Mesenchymal stem cell (in vitro differentiated cells and primary cell): ENCODE data around the gene HDAC4.

ENCODE experiments used
- DNase-seq: peaks from one replicate; pipeline ENCODE4 v3.0.0-alpha.2; 2013
- H2AFZ ChIP-seq: one replicate; pipeline ENCODE4 v1.6.1; 2013; ENCODE audit warnings: low read depth, mild to moderate bottlenecking, control low read depth, inconsistent platforms, low read length, moderate library complexity
- H2AK5ac ChIP-seq: 2 replicates; pipeline ENCODE4 v1.6.1; 2013; ENCODE audit warnings: low read length, moderate library complexity, mild to moderate bottlenecking, inconsistent platforms; ENCODE audit not compliant: severe bottlenecking
- H2BK120ac ChIP-seq: one replicate; pipeline ENCODE4 v1.6.1; 2013; ENCODE audit warnings: low read depth, mild to moderate bottlenecking, inconsistent platforms, low read length, moderate library complexity
- H2BK12ac ChIP-seq, 2 experiments: one replicate each; pipeline ENCODE4 v1.6.1; 2013; ENCODE audit warnings: inconsistent platforms in 2 of 2, low read length in 2 of 2, mild to moderate bottlenecking in 2 of 2, moderate library complexity in 2 of 2, control low read depth in 1 of 2
- H2BK15ac ChIP-seq: one replicate; pipeline ENCODE4 v1.6.1; 2013; ENCODE audit warnings: mild to moderate bottlenecking, low read depth, inconsistent platforms; ENCODE audit not compliant: poor library complexity, severe bottlenecking
- H2BK5ac ChIP-seq: 2 replicates; pipeline ENCODE4 v1.6.1; 2013; ENCODE audit warnings: low read depth, mild to moderate bottlenecking, low read length, control low read depth, inconsistent platforms; ENCODE audit not compliant: poor library complexity, severe bottlenecking
- H3K14ac ChIP-seq, 2 experiments: one replicate each; pipeline ENCODE4 v1.6.1; 2013; ENCODE audit warnings: inconsistent platforms in 2 of 2, low read length in 2 of 2, control low read depth in 1 of 2, mild to moderate bottlenecking in 1 of 2, moderate library complexity in 1 of 2
- H3K18ac ChIP-seq, 2 experiments: one replicate each; pipeline ENCODE4 v1.6.1; 2013; ENCODE audit warnings: inconsistent platforms in 2 of 2, low read length in 2 of 2, control low read depth in 1 of 2, low read depth in 1 of 2, mild to moderate bottlenecking in 1 of 2
- H3K23ac ChIP-seq, 2 experiments: one replicate each; pipeline ENCODE4 v1.6.1; 2013; ENCODE audit warnings: inconsistent platforms in 2 of 2, low read length in 2 of 2, mild to moderate bottlenecking in 2 of 2, moderate library complexity in 2 of 2, control low read depth in 1 of 2
- H3K27ac ChIP-seq: 2 replicates; pipeline ENCODE4 v1.5.1; 2013; ENCODE audit warnings: mild to moderate bottlenecking, moderate library complexity, low read length, control low read depth, inconsistent platforms; ENCODE audit not compliant: poor library complexity, severe bottlenecking
- H3K27me3 ChIP-seq, 2 experiments: 2 replicates each; pipeline versions ENCODE4 v1.6.1 to v1.7.0; 2013; ENCODE audit warnings: low read length in 2 of 2, mild to moderate bottlenecking in 2 of 2, moderate library complexity in 2 of 2, control low read depth in 1 of 2, inconsistent platforms in 1 of 2; ENCODE audit not compliant: control insufficient read depth in 1 of 2, insufficient read depth in 1 of 2
- H3K36me3 ChIP-seq, 2 experiments: 2 replicates each; pipeline versions ENCODE4 v1.6.1 to v1.7.0; 2013; ENCODE audit warnings: low read length in 2 of 2, control low read depth in 1 of 2, inconsistent platforms in 1 of 2, low read depth in 1 of 2, mild to moderate bottlenecking in 1 of 2; ENCODE audit not compliant: insufficient read depth in 2 of 2, control insufficient read depth in 1 of 2
- H3K4ac ChIP-seq, 2 experiments: one replicate each; pipeline ENCODE4 v1.6.1; 2013; ENCODE audit warnings: inconsistent platforms in 2 of 2, low read length in 2 of 2, mild to moderate bottlenecking in 2 of 2, moderate library complexity in 2 of 2, control low read depth in 1 of 2, low read depth in 1 of 2
- H3K4me1 ChIP-seq: 2 replicates; pipeline ENCODE4 v1.6.1; 2013; ENCODE audit warnings: low read depth, low read length, control low read depth; ENCODE audit not compliant: control insufficient read depth, insufficient read depth
- H3K4me2 ChIP-seq: 2 replicates; pipeline ENCODE4 v1.6.1; 2013; ENCODE audit warnings: low read length, mild to moderate bottlenecking, inconsistent platforms; ENCODE audit not compliant: poor library complexity, severe bottlenecking
- H3K4me3 ChIP-seq, 2 experiments: 2 replicates each; pipeline versions ENCODE4 v1.5.1 to v1.7.0; 2013; ENCODE audit warnings: low read length in 2 of 2, mild to moderate bottlenecking in 2 of 2, control low read depth in 1 of 2, low read depth in 1 of 2; ENCODE audit not compliant: insufficient read depth in 1 of 2
- H3K79me1 ChIP-seq: replicated peaks from 2 replicates; pipeline ENCODE4 v1.6.1; 2013; ENCODE audit warnings: mild to moderate bottlenecking, control low read depth, low read length, inconsistent platforms; ENCODE audit not compliant: poor library complexity, severe bottlenecking
- H3K9ac ChIP-seq: 2 replicates; pipeline ENCODE4 v1.7.0; 2013; ENCODE audit warnings: mild to moderate bottlenecking, low read length, moderate library complexity
- H3K9me3 ChIP-seq: 2 replicates; pipeline ENCODE4 v1.7.0; 2013; ENCODE audit warnings: mild to moderate bottlenecking, low read length; ENCODE audit not compliant: control insufficient read depth
- H4K8ac ChIP-seq: one replicate; pipeline ENCODE4 v1.6.1; 2013; ENCODE audit warnings: inconsistent platforms, mild to moderate bottlenecking, low read length, moderate library complexity
- H4K91ac ChIP-seq: one replicate; pipeline ENCODE4 v1.6.1; 2013; ENCODE audit warnings: mild to moderate bottlenecking, low read length, inconsistent platforms
- WGBS: methylation state at CpG from one replicate; pipeline ENCODE4 v1.1.7; 2013; ENCODE audit warnings: mixed read lengths; 5-methylcytosine and 5-hydroxymethylcytosine counted together

HDAC4 gene

DNA sequence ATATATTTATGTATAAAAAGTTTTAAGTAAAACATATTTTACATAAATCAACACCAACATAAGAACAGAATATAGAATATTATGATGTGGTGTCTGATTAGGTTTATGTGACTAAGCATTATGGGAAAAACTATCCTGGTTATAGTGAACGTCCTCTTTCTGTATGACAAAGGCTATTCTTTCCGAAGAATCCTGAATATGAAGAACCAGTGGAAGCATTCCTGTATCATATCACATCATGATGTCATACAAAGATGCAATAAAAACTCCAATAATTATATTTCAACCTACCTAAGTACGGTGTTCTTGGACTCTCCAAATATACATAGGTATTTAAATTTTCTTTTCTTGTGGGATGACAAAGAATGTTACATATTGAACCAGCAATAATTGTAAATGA lies 37.5 kb upstream of the HDAC4 start:
- Histone ChIP-seq H3K18ac (no peak overlapping the region), H2BK12ac (no peak overlapping the region), H2BK5ac (no peak overlapping the region), H3K23ac (no peak overlapping the region), H3K27ac (no peak overlapping the region), H3K79me1 (no peaks in the 10 kb centered on the region), H4K8ac (no peak overlapping the region), H3K9me3 (no peaks in the 10 kb centered on the region), H3K9ac (no peak overlapping the region), H2BK120ac (no peak overlapping the region), H3K4me1 (no peaks in the 10 kb centered on the region), H3K27me3 (peaks cover 0 to 38% of the 10 kb centered on the region in 2 experiments), H2AK5ac (no peak overlapping the region), H4K91ac (no peak overlapping the region), H3K4ac (no peak overlapping the region), H3K4me3 (no peak overlapping the region), H2AFZ (no peak overlapping the region), H3K36me3 (no peaks in the 10 kb centered on the region), H3K4me2 (no peak overlapping the region), H3K14ac (no peak overlapping the region), H2BK15ac (no peak overlapping the region)
- 80% methylated on average over 2 of the region's 3 CpGs for WGBS
- DNase-seq, result no peak

DNA sequence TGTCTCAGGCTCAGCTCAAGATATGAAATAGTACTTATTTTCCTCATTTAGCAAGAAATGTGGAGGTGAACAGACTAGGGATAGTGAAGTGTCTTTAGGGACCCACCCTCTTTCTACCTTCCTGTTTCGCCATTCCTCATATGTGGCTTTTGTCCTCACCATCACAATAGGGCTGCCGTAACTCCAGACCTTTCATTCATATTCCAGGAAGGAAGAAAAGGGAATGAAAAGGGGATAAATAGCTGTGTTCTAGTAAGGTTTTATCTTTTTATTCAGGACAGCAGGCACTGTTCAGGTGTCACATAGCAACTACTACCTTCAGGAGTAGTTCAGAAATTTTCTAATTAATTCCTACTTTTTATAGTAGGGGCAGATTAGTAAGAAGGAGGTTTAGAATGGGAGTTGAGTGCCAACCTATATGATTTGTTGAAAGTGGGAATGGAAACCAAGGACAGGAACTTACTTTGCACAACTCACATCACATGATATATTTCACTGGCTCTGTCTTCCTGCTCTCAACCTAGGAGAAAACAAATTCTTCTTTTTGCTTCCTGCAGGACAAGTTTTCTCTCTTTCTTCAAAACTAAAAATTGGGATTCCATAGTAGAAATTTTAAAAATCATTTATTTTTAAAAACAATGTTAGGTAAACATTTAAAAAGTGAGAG lies 36.0 kb upstream of the HDAC4 start:
- DNase-seq, result no peak
- WGBS, result no CpG with 5 or more reads among the region's 2 CpGs
- Histone ChIP-seq H3K4me1 (no peaks in the 10 kb centered on the region), H3K4me3 (no peak overlapping the region), H3K4me2 (no peak overlapping the region), H3K79me1 (no peaks in the 10 kb centered on the region), H3K9me3 (peaks cover 3% of the 10 kb centered on the region), H3K36me3 (no peaks in the 10 kb centered on the region), H3K4ac (no peak overlapping the region), H3K9ac (no peak overlapping the region), H2BK120ac (no peak overlapping the region), H2AFZ (no peak overlapping the region), H4K8ac (no peak overlapping the region), H3K23ac (no peak overlapping the region), H3K18ac (no peak overlapping the region), H3K27ac (no peak overlapping the region), H2BK12ac (no peak overlapping the region), H4K91ac (no peak overlapping the region), H2AK5ac (no peak overlapping the region), H2BK5ac (no peak overlapping the region), H3K27me3 (peaks cover 0 to 30% of the 10 kb centered on the region in 2 experiments), H3K14ac (no peak overlapping the region), H2BK15ac (no peak overlapping the region)

- Histone ChIP-seq H2BK5ac (no peak overlapping the region), H3K4ac (no peak overlapping the region), H3K36me3 (no peaks in the 10 kb centered on the region), H3K14ac (no peak overlapping the region), H4K8ac (no peak overlapping the region), H2AK5ac (no peak overlapping the region), H2BK120ac (no peak overlapping the region), H3K4me1 (no peaks in the 10 kb centered on the region), H4K91ac (no peak overlapping the region), H2BK12ac (no peak overlapping the region), H3K79me1 (no peaks in the 10 kb centered on the region), H3K27ac (no peak overlapping the region), H2AFZ (no peak overlapping the region), H3K4me3 (no peak overlapping the region), H3K27me3 (peaks cover 0 to 24% of the 10 kb centered on the region in 2 experiments), H3K9me3 (peaks cover 3% of the 10 kb centered on the region), H3K4me2 (no peak overlapping the region), H3K9ac (no peak overlapping the region), H2BK15ac (no peak overlapping the region), H3K23ac (no peak overlapping the region), H3K18ac (no peak overlapping the region)
- DNase-seq, result no peak
- WGBS, result 61% methylated on average over 5 of the region's 5 CpGs
Measured at GRCh38 chr2:239436076-239436475, 35.3 kb upstream of the HDAC4 start.

GRCh38 chr2:239433777-239434403 lies 33.1 kb upstream of the HDAC4 start:
- Histone ChIP-seq H2BK120ac (no peak overlapping the region), H2BK12ac (no peak overlapping the region), H2BK15ac (no peak overlapping the region), H3K4me1 (no peaks in the 10 kb centered on the region), H3K4me2 (no peak overlapping the region), H3K9me3 (peaks cover 3% of the 10 kb centered on the region), H3K27me3 (peaks cover 0 to 2% of the 10 kb centered on the region in 2 experiments), H3K36me3 (no peaks in the 10 kb centered on the region), H2BK5ac (no peak overlapping the region), H3K79me1 (no peaks in the 10 kb centered on the region), H3K4me3 (no peak overlapping the region), H3K4ac (no peak overlapping the region), H3K23ac (no peak overlapping the region), H4K91ac (no peak overlapping the region), H3K14ac (no peak overlapping the region), H2AFZ (no peak overlapping the region), H4K8ac (no peak overlapping the region), H3K9ac (peak overlapping the region; percentile 34), H3K27ac (no peak overlapping the region), H2AK5ac (no peak overlapping the region), H3K18ac (no peak overlapping the region)
- WGBS, result 57% methylated on average over 4 of the region's 4 CpGs
- no peak for DNase-seq
